OCI-LY1 (cell line): ENCODE measurements around the gene AEN.

Experiments used
- H2AFZ ChIP-seq: fragments of 200-600 bp; sonication (generic), shearing (Covaris generic); 2 replicates; pipeline ENCODE4 v1.6.0; 2014; ENCODE audit warnings: antibody characterized with exemption, mild to moderate bottlenecking, low read length
- H3F3A ChIP-seq: fragments of 200-600 bp; sonication (generic), shearing (Covaris generic); 2 replicates; pipeline ENCODE4 v1.6.0; 2014; ENCODE audit warnings: mild to moderate bottlenecking, antibody characterized with exemption, low read length, moderate library complexity; ENCODE audit not compliant: insufficient read depth
- H3K27ac ChIP-seq: fragments of 200-600 bp; sonication (generic); 2 replicates; pipeline ENCODE4 v1.5.1; 2014; ENCODE audit warnings: low read length, mixed run types, mild to moderate bottlenecking, low read depth; ENCODE audit not compliant: poor library complexity, severe bottlenecking
- H3K27me3 ChIP-seq: fragments of 200-600 bp; sonication (generic); 2 replicates; pipeline ENCODE4 v1.6.0; 2014; ENCODE audit warnings: antibody characterized with exemption, mild to moderate bottlenecking, low read length, moderate library complexity; ENCODE audit not compliant: insufficient read depth
- H3K36me3 ChIP-seq: fragments of 200-600 bp; sonication (generic); 2 replicates; pipeline ENCODE4 v1.6.1; 2014; ENCODE audit warnings: mild to moderate bottlenecking, antibody characterized with exemption, low read length, moderate library complexity, mixed read lengths; ENCODE audit not compliant: insufficient read depth
- H3K4me1 ChIP-seq: fragments of 200-600 bp; sonication (generic); 2 replicates; pipeline ENCODE4 v1.5.1; 2014; ENCODE audit warnings: mild to moderate bottlenecking, low read length, moderate library complexity; ENCODE audit not compliant: insufficient read depth, severe bottlenecking
- H3K4me2 ChIP-seq: fragments of 200-600 bp; sonication (generic), shearing (Covaris generic); 2 replicates; pipeline ENCODE4 v1.6.1; 2014; ENCODE audit warnings: low read length
- H3K4me3 ChIP-seq: fragments of 200-600 bp; sonication (generic); 2 replicates; pipeline ENCODE4 v1.5.1; 2014; ENCODE audit warnings: low read length, low read depth, mild to moderate bottlenecking, mixed read lengths; ENCODE audit not compliant: poor library complexity, severe bottlenecking
- H3K79me2 ChIP-seq: fragments of 200-600 bp; shearing (Covaris generic); 2 replicates; pipeline ENCODE4 v1.6.1; 2016; ENCODE audit warnings: mixed run types, low read length, mixed read lengths; ENCODE audit not compliant: insufficient read depth
- H3K9ac ChIP-seq: fragments of 200-600 bp; sonication (generic), shearing (Covaris generic); 2 replicates; pipeline ENCODE4 v1.6.1; 2014; ENCODE audit warnings: mild to moderate bottlenecking, low read length, mixed read lengths
- H3K9me2 ChIP-seq: fragments of 200-600 bp; sonication (generic), shearing (Covaris generic); 2 replicates; pipeline ENCODE4 v1.6.1; 2014; ENCODE audit warnings: low read depth, mild to moderate bottlenecking, low read length, mixed read lengths
- H3K9me3 ChIP-seq: fragments of 200-600 bp; shearing (Covaris generic); 2 replicates; pipeline ENCODE4 v1.6.1; 2014; ENCODE audit warnings: low read length, mixed read lengths
- H4K20me1 ChIP-seq: fragments of 200-600 bp; sonication (generic), shearing (Covaris generic); 2 replicates; pipeline ENCODE4 v1.6.0; 2016; ENCODE audit warnings: mild to moderate bottlenecking, low read length; ENCODE audit not compliant: insufficient read depth
- CTCF ChIP-seq: fragments of 200-600 bp; sonication (generic), shearing (Covaris generic); IDR thresholded peaks from 2 replicates; pipeline ENCODE4 v1.5.1; 2017; ENCODE audit warnings: mild to moderate bottlenecking, antibody characterized with exemption, low read length, moderate library complexity, mixed read lengths
- EZH2 ChIP-seq: fragments of 200-600 bp; sonication (generic), shearing (Covaris generic); IDR thresholded peaks from 2 replicates; pipeline ENCODE4 v1.8.0; 2017; ENCODE audit warnings: borderline replicate concordance, mixed run types, mild to moderate bottlenecking, antibody characterized with exemption, low read length, moderate library complexity, mixed read lengths

Gene AEN

DNA sequence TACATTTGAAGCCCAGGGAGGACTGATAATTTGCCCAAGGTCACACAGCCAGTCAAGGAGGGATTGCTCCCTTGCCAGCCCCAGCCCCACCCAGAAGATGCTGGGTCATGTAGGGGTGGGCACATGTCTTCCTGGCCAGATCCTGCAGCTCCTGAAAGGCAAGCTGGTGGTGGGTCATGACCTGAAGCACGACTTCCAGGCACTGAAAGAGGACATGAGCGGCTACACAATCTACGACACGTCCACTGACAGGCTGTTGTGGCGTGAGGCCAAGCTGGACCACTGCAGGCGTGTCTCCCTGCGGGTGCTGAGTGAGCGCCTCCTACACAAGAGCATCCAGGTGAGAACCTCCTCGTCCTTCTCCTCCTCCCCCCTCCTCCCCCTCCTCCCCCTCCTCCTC is 30.8 kb downstream of the AEN start:
- no peak overlapping the region for H3K4me3 ChIP-seq
- H3K36me3 ChIP-seq: no peaks in the 10 kb centered on the region
- H3K9me3 ChIP-seq: no peaks in the 10 kb centered on the region
- H3K9me2 ChIP-seq: no peaks in the 10 kb centered on the region
- H3K9ac ChIP-seq: no peak overlapping the region
- H4K20me1 ChIP-seq: no peaks in the 10 kb centered on the region
- H3K79me2 ChIP-seq: no peaks in the 10 kb centered on the region
- H3K27ac ChIP-seq: no peak overlapping the region
- H3K4me1 ChIP-seq: peaks cover 20% of the 10 kb centered on the region
- TF ChIP-seq EZH2: no peak
- no peak for TF ChIP-seq CTCF
- no peaks in the 10 kb centered on the region for H3F3A ChIP-seq
- H3K27me3 ChIP-seq: no peaks in the 10 kb centered on the region
- H3K4me2 ChIP-seq: no peak overlapping the region
- H2AFZ ChIP-seq: no peak overlapping the region

DNA sequence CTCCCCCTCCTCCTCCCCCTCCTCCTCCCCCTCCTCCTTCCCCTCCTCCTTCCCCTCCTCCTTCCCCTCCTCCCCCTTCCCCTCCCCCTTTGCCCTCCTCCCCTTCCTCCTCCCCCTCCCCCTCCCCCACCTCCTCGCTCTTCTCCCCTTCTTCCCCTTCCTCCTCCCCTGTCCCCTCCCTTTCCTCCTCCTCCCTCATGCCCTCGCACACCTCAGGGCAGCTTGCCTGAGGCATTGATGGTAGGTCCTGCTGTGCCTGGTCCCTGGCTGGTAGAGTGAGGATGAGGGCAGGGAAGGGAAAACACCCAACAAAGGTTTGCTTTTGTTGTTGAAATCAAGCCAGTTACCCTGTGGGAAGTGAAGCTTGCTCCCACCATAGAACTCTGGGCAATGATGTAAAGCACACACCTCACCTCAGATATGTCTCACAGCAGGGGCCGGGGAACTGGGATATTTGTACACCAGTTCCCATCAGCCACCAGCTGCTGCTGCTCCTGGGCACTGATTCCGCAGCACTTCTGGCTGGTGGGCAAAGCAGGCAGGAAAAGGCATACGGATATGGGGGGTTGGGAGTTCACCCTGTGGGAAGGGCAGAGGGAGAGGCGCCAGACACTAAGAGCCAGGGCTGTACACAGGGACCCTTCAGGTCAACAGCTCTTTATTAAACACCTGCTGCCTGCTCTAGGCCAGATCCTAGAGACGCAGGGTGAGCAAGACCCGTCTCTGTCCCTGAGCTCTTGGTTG is 31.5 kb downstream of the AEN start:
- peaks cover 20% of the 10 kb centered on the region for H3K4me1 ChIP-seq
- H4K20me1 ChIP-seq: no peaks in the 10 kb centered on the region
- no peak overlapping the region for H3K27ac ChIP-seq
- H3K9me3 ChIP-seq: no peaks in the 10 kb centered on the region
- no peaks in the 10 kb centered on the region for H3K36me3 ChIP-seq
- no peak overlapping the region for H2AFZ ChIP-seq
- no peaks in the 10 kb centered on the region for H3K27me3 ChIP-seq
- no peak for TF ChIP-seq EZH2
- TF ChIP-seq CTCF: no peak
- no peak overlapping the region for H3K4me3 ChIP-seq
- H3K9me2 ChIP-seq: no peaks in the 10 kb centered on the region
- no peaks in the 10 kb centered on the region for H3K79me2 ChIP-seq
- no peak overlapping the region for H3K4me2 ChIP-seq
- H3K9ac ChIP-seq: no peak overlapping the region
- no peaks in the 10 kb centered on the region for H3F3A ChIP-seq

- no peak overlapping the region for H3K9ac ChIP-seq
- H3K4me3 ChIP-seq: no peak overlapping the region
- H4K20me1 ChIP-seq: no peaks in the 10 kb centered on the region
- peaks cover 22% of the 10 kb centered on the region for H3K4me1 ChIP-seq
- no peaks in the 10 kb centered on the region for H3K79me2 ChIP-seq
- no peak overlapping the region for H3K27ac ChIP-seq
- H3F3A ChIP-seq: no peaks in the 10 kb centered on the region
- no peaks in the 10 kb centered on the region for H3K9me2 ChIP-seq
- H3K36me3 ChIP-seq: no peaks in the 10 kb centered on the region
- no peak overlapping the region for H2AFZ ChIP-seq
- TF ChIP-seq CTCF (no peak), EZH2 (no peak)
- no peaks in the 10 kb centered on the region for H3K9me3 ChIP-seq
- no peaks in the 10 kb centered on the region for H3K27me3 ChIP-seq
- no peak overlapping the region for H3K4me2 ChIP-seq
Measured at GRCh38 chr15:88653200-88654064, 32.3 kb downstream of the AEN start.
